GM12891 (cell line): Measurements from ENCODE around the gene C20orf204.
A peak's percentile ranks its signal among the peaks of the same experiment; 100 is the strongest.

Experiments used
- DNase-seq: peaks from one replicate; pipeline ENCODE4 v3.0.0; 2011; ENCODE audit warnings: low spot score; ENCODE audit not compliant: insufficient read length
- FAIRE-seq: peaks from 2 replicates; lab custom pipeline; 2011; peaks lifted over from hg19 to GRCh38; lab: Jason Lieb, UNC
- PAX5 ChIP-seq: IDR thresholded peaks from 2 replicates; pipeline ENCODE4 v1.6.1; 2011; ENCODE audit warnings: low read length, moderate library complexity, mild to moderate bottlenecking; ENCODE audit not compliant: insufficient read depth, severe bottlenecking
- POLR2A ChIP-seq: IDR thresholded peaks from 2 replicates; pipeline ENCODE4 v1.6.1; 2011; ENCODE audit warnings: low read depth, low read length, control low read depth
- POLR2AphosphoS5 ChIP-seq: IDR thresholded peaks from 2 replicates; pipeline ENCODE4 v1.6.1; 2011; ENCODE audit warnings: low read depth, low read length, control low read depth
- POU2F2 ChIP-seq: IDR thresholded peaks from 2 replicates; pipeline ENCODE4 v1.6.1; 2011; ENCODE audit warnings: low read depth, mild to moderate bottlenecking, control low read depth, low read length, moderate library complexity
- SPI1 ChIP-seq: IDR thresholded peaks from 2 replicates; pipeline ENCODE4 v1.6.1; 2011; ENCODE audit warnings: low read depth, low read length, control low read depth
- TAF1 ChIP-seq: IDR thresholded peaks from 2 replicates; pipeline ENCODE4 v1.6.1; 2011; ENCODE audit warnings: low read depth, low read length, control low read depth

The C20orf204 gene

DNA sequence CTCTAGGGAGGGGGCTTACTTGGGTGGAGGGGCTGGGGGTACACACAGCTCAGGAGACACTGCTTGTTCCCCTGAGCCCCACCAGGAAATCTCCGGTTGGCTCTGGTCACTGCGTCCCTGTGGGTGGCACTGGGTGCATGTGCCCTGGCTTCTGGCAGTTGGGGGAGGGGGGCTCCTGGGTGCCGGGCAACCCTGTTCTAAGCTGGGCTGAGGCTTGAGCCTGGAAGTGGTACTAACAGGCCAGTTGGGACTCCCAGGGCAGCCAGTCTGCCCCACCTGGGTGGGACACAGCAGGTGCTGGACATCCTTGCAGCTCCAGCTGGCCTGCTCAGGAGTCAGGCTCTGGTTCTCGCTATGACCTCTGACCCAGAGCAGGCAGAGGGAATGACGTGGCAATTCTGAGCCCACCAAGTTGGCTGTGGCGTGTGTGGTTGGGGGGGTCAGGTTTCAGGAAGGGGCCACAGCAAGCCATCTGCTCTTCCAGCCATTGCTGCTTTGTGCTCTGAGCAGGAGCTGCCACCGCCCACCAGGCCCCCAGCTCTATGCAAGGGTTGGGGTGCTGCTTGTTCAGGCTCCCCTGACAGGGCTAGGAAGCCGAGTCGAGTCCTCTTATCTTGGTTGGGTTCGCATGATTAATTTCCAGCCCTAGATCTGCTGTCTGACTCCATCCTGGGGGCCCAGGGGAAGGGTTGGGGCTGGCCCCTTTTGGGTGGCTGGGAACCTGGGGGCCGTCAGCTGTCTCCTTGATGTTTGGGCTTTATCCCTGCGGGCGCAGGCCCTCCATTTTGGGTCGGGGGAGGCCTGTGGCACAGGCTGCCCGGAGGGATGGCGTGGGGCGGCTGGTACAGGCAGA, 590 bp downstream of the C20orf204 start:
- TF ChIP-seq POLR2A (peak; percentile 61), TAF1 (no peak), SPI1 (no peak), PAX5 (no peak), POU2F2 (peak; percentile 40; the same call in 1 of the 2 replicates), POLR2AphosphoS5 (peak; percentile 80)
- FAIRE-seq: no peak

GRCh38 chr20:64037199-64037497, 1.2 kb downstream of the C20orf204 start:
- FAIRE-seq: no peak
- TF ChIP-seq SPI1 (no peak), TAF1 (no peak), POLR2AphosphoS5 (0 out of 2 replicates have a peak, but pooled peaks have one; percentile 18), POLR2A (0 out of 2 replicates have a peak, but pooled peaks have one; percentile 13), POU2F2 (no peak), PAX5 (no peak)
- DNase-seq: no peak

More for the DNA sequence above, 590 bp downstream of the C20orf204 start:
- no peak for DNase-seq

DNA sequence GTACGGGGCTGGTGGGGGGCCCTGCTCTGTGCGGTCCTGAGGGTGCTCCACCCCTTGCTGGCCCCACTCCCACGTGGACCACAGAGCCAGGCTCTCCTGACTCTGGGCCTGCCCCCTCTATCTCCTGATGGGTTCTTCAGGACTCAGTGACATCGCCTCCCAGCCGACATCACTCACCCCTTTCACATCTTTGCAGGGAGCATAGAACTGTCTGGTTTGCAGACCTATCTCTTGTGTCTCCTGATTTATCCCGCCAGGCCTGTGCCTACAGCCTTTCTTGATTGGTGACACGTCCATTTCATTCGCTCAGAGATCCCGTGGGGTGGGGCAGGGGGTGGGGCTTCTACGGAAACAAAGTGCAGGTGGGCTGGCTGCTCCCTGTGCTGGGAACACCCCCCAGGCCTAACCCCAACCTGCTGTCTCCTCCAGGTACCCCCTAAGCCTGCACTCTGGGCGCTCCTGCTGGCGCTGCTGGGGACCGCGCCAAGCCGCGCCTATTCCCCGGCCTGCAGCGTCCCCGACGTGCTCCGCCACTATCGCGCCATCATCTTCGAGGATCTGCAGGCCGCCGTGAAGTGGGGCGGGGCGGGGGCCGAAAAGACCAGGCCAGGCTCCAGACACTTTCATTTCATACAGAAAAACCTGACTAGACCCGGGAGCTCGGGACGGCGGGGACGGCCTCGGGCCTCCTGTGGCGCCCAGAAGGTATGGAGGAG, 1.7 kb downstream of the C20orf204 start:
- peak; percentile 51 for FAIRE-seq
- DNase-seq: no peak

DNA sequence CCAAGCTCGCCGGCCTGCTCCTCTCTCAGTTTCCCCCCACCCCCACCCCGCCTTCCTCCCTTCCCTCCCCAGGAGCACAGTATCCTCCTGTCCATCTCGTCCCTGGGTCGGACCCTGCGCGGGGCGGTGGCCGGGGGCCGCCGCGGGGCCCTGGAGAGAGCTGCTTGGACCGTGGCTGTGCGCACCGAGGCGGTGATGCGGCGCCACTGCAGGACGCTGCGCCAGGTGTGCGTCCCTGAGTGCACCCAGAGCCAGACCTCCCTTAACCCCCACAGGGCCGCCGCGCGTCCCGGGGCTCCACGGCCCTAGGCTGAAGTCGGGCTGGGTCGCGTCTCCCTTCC, 2.2 kb downstream of the C20orf204 start:
- FAIRE-seq: peak; percentile 47
- TF ChIP-seq POLR2AphosphoS5 (no peak), POLR2A (no peak), POU2F2 (no peak), SPI1 (no peak), PAX5 (peak; percentile 44), TAF1 (no peak)
- no peak for DNase-seq

More for the DNA sequence above, 1.7 kb downstream of the C20orf204 start:
- TF ChIP-seq POU2F2: no peak; the same call in 1 of the 2 replicates
- TF ChIP-seq SPI1: no peak
- TF ChIP-seq POLR2AphosphoS5: peak; percentile 55; the same call in 1 of the 2 replicates
- TF ChIP-seq POLR2A: peak; percentile 80
- TF ChIP-seq TAF1: 0 out of 2 replicates have a peak, but pooled peaks have one; percentile 44
- TF ChIP-seq PAX5: no peak

DNA sequence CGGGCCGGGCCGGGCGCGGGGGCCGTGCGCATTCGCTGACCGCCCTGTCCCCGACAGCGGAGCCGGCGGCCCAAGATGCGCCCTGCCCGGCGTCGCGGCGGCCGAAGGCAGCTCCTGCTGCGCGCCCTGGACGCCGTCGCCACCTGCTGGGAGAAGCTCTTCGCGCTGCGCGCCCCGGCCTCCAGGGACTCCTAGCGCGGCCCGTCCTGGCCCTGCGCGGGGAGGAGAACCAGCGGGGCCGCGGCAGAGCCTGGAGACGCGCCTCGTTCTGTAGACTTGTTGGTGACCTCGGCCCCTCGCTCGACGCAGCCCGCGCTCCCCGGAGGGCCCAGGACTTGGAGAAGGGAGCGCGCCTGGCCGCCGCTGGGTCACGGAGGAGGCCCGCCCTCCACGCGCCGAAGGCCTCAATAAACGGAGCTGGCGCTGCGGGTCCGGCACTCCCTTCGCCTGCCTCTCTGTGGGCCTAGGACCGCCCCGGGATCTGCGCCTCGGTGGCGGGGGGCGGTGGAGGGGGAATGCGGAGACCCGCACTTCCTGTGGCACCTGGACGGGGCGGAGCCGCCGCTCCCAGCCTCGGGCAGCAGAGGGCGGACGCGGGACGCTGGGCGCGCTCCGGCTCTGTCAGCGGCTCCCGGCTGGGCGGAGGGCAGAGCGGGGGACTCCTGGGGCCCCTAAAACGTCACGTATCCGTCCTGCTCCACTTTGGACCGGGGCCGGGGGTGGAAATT, 2.7 kb downstream of the C20orf204 start:
- peak; percentile 17; the same call in 1 of the 2 replicates for TF ChIP-seq TAF1
- no peak for TF ChIP-seq POU2F2
- TF ChIP-seq SPI1: no peak
- TF ChIP-seq PAX5: no peak
- peak; percentile 26 for FAIRE-seq
- DNase-seq: peak; percentile 88

DNA sequence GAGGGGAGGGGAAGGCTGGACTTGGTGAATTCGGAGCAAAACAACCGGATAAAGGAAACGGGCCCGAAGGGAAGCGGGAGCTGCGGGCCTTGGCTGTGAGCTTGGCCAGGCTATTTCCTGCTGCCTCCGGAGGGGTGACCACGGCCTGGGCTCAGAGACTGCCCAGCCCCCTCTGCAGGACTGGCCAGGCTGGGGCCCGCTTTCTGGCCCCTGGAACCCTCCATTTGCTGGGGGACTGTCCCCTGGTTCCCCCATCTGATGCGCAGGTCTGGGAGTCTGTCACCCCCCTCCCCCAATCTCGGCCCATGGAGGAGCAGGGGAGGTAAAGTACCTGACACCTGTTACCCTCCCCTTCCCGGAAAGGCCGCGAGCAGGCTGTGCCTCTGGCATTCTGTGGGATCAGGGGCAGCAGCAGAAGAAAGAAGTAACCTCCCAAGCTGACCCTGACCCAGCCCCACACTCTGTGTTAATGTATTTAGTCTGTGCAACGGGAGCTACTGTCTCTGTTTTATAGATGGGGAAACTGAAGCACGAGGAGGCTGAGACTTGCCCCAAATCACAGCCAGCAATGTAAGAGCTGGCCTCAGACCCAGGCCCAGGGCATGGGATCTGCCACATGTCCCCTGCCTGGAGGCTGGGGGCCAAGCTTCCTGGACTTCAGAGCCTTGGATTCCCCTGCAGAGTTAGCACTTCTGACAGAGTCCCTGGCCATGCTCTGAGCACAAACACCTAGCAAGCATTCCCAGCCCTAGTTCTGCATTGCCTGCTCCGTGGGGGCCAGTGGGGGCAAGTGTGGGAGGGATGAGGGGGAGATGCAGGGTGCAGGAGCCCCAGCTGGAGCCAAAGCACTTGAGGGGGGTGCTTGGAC, 3.5 kb downstream of the C20orf204 start:
- TF ChIP-seq SPI1 (no peak), POLR2A (peak; percentile 63; the same call in 1 of the 2 replicates), POU2F2 (peak; percentile 34; the same call in 1 of the 2 replicates)
- DNase-seq (no peak), FAIRE-seq (no peak)

DNA sequence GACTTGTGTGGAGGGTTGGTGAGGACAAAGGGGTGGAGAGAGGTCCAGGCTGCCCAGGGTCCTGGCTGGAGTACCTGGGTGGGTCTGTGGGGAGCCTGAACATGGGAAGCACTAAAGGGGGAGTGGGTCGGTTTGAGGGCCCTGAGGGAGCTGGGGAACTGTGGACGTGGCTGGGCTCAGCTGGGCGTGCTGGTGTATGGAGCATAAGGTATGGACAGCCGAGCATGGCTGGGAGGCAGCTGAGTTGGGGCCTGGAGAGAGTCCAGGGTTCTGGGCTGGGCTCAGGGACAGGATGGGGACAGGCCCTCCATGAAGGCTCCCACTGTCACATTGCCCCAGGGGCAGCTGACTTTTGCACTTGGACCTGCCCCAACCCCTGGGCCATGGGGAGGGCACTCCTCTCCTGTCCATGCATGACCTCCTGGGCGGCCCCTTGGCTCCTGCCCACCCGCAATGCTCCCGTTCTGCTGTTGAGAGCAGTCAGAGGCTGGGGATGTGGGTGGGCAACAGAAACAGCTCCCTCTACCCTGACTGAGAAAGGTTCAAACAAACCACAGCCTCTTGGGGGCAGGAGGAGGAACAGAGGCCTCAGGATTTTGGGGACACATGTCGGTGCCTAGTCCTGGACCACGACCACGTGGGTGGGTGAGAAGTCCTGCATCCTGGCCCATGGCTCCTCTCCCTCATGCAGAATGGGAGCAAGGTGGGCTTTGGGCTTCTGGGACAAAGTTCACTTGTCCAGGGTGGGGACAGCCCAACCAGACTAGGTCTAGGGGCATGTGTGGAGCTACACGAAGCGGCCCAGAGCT, 4.5 kb downstream of the C20orf204 start:
- FAIRE-seq (no peak), DNase-seq (no peak)
- 0 out of 2 replicates have a peak, but pooled peaks have one; percentile 53 for TF ChIP-seq POLR2AphosphoS5
- TF ChIP-seq POLR2A: no peak; the same call in 1 of the 2 replicates
- 0 out of 2 replicates have a peak, but pooled peaks have one; percentile 10 for TF ChIP-seq POU2F2
- no peak for TF ChIP-seq SPI1
- no peak for TF ChIP-seq PAX5
- TF ChIP-seq TAF1: no peak

GRCh38 chr20:64041040-64041780, 5.2 kb downstream of the C20orf204 start:
- TF ChIP-seq POLR2AphosphoS5 (peak; percentile 77), PAX5 (no peak), SPI1 (no peak), POU2F2 (peak; percentile 38; the same call in 1 of the 2 replicates), TAF1 (no peak), POLR2A (peak; percentile 73)
- DNase-seq (no peak), FAIRE-seq (no peak)
